ENCODE results near the gene ARSB. TPM values are rescaled to one million over a fixed set of nuclear protein-coding genes. Genes with fewer than 3 reads are reported as not detected.

ARSB gene
- total RNA-seq, 1 experiment from 2014 or later = 11.4 TPM

DNA sequence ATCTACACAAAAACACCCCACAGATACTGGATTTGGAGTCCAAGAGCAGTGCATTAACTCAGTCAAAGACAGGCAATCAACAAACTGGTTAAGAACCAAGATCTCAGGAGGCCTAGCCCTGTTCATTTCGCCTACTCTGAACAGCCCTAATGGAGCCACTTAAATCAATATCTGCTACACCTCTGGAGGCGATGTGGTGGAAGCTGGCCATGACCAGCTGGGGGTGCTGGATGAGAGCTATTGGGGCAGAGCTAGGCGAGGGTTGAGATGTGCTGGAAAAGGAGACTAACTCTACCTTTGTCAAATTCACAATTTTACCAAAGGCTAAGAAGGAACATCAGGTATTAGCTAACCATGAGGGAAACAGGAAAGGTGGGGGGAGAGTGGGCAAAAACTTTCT lies 23.3 kb upstream of the ARSB start:
- Mint-ChIP-seq H3K27ac (no peak overlapping the region), H3K4me3 (no peak overlapping the region), H3K4me1 (no peaks in the 10 kb centered on the region), H3K9me3 (peaks cover 6 to 7% of the 10 kb centered on the region in 2 experiments; a peak in 4 of 5 replicates), H3K36me3 (ENCODE audit: insufficient read depth in 1 of 3, low read depth in 3 of 3) (peaks cover 0 to 5% (median 4%) of the 10 kb centered on the region in 3 experiments; a peak in 5 of 7 replicates), H3K27me3 (ENCODE audit: low read depth) (no peaks in the 10 kb centered on the region; the same call in 1 of the 2 replicates)
- Histone ChIP-seq H3T11ph (ENCODE audit: low read length) (no peak overlapping the region), H3K9me3 (ENCODE audit: control insufficient read depth, low read depth, low read length) (no peaks in the 10 kb centered on the region), H4K91ac (ENCODE audit: insufficient read length, low read depth, low read length) (no peak overlapping the region), H4K8ac (replicated peaks; ENCODE audit: insufficient read length, low read depth, low read length) (no peak overlapping the region), H3K4me2 (ENCODE audit: insufficient read depth, insufficient read length, low read length) (no peak overlapping the region), H2AK5ac (ENCODE audit: insufficient read length, low read length) (no peak overlapping the region), H3K9ac (ENCODE audit: extremely low read depth, insufficient read length, low read length) (no peak overlapping the region), H3K14ac (ENCODE audit: insufficient read depth, low read length) (no peak overlapping the region), H2BK120ac (ENCODE audit: low read depth, low read length, poor library complexity, severe bottlenecking) (no peak overlapping the region), H3K23ac (ENCODE audit: insufficient read length, low read depth, low read length) (no peak overlapping the region), H2BK12ac (ENCODE audit: insufficient read length, low read depth, low read length) (no peak overlapping the region), H3K27me3 (ENCODE audit: insufficient read depth, low read length) (no peaks in the 10 kb centered on the region), H3K79me2 (ENCODE audit: insufficient read depth, low read length) (no peaks in the 10 kb centered on the region), H2AFZ (ENCODE audit: low read length) (no peak overlapping the region), H2BK15ac (ENCODE audit: low read depth, low read length) (no peak overlapping the region), H3K18ac (ENCODE audit: insufficient read length, low read depth, low read length) (no peak overlapping the region), H3K23me2 (ENCODE audit: insufficient read length, low read depth, low read length, poor library complexity, severe bottlenecking) (no peaks in the 10 kb centered on the region), H2BK20ac (ENCODE audit: low read depth, low read length, poor library complexity, severe bottlenecking) (no peak overlapping the region), H2BK5ac (ENCODE audit: insufficient read length, low read length) (no peak overlapping the region), H3K4me1 (ENCODE audit: insufficient read depth, low read length) (no peaks in the 10 kb centered on the region), H3K27ac (ENCODE audit: insufficient read length, low read depth, low read length) (no peak overlapping the region), H4K20me1 (ENCODE audit: control insufficient read depth, insufficient read depth, insufficient read length) (no peaks in the 10 kb centered on the region), H3K56ac (ENCODE audit: insufficient read length, low read depth, low read length) (no peak overlapping the region), H4K5ac (ENCODE audit: insufficient read length, low read depth, low read length) (no peak overlapping the region), H3K4ac (ENCODE audit: low read depth, low read length) (no peak overlapping the region), H3K79me1 (ENCODE audit: insufficient read depth, low read depth, low read length, poor library complexity, severe bottlenecking) (no peaks in the 10 kb centered on the region)
- no peak for DNase-seq
- TF ChIP-seq, protein P1, sequence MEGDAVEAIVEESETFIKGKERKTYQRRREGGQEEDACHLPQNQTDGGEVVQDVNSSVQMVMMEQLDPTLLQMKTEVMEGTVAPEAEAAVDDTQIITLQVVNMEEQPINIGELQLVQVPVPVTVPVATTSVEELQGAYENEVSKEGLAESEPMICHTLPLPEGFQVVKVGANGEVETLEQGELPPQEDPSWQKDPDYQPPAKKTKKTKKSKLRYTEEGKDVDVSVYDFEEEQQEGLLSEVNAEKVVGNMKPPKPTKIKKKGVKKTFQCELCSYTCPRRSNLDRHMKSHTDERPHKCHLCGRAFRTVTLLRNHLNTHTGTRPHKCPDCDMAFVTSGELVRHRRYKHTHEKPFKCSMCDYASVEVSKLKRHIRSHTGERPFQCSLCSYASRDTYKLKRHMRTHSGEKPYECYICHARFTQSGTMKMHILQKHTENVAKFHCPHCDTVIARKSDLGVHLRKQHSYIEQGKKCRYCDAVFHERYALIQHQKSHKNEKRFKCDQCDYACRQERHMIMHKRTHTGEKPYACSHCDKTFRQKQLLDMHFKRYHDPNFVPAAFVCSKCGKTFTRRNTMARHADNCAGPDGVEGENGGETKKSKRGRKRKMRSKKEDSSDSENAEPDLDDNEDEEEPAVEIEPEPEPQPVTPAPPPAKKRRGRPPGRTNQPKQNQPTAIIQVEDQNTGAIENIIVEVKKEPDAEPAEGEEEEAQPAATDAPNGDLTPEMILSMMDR (conservative IDR thresholded peaks at IDR 0.05) = peak; percentile 18; the same call in 2 of the 3 replicates
- no CpG with 5 or more reads among the region's 3 CpGs for WGBS (ENCODE audit: extremely low coverage, insufficient read length, low lambda C conversion rate)

Data from H9 (cell line).